HepG2 (cell line): ENCODE results near the gene SAP30. TPM values are rescaled to one million over a fixed set of nuclear protein-coding genes. Genes with fewer than 3 reads are reported as not detected.
A peak's percentile ranks its signal among the peaks of the same experiment; 100 is the strongest.

Source experiments
- ATM ChIP-seq: fragments of 450-650 bp; IDR thresholded peaks from 2 replicates; pipeline ENCODE4 v1.7.1; 2017; ENCODE audit warnings: mild to moderate bottlenecking, borderline replicate concordance
- CBX1 ChIP-seq: IDR thresholded peaks from one replicate; pipeline ENCODE4 v1.6.1; 2016; ENCODE audit warnings: antibody characterized with exemption, low read depth
- HNF4A ChIP-seq: sonication (generic); formaldehyde crosslinking; IDR thresholded peaks from 2 replicates; pipeline ENCODE4 v1.4.0; 2020; ENCODE audit warnings: missing genetic modification reagents
- MXD1 ChIP-seq: sonication (generic); formaldehyde crosslinking; IDR thresholded peaks from 2 replicates; pipeline ENCODE4 v1.4.0; 2020; ENCODE audit warnings: mild to moderate bottlenecking, missing genetic modification reagents
- NONO ChIP-seq, 2 experiments: fragments of 450-650 bp in 1 of 2; sonication (generic) in 1 of 2; formaldehyde crosslinking in 1 of 2; IDR thresholded peaks in 1 of 2; conservative IDR thresholded peaks in 1 of 2; 2 replicates each; pipeline versions ENCODE4 v1.6.1 to v1.8.0; 2017 to 2022; ENCODE audit warnings: mild to moderate bottlenecking in 1 of 2, missing genetic modification reagents in 1 of 2, moderate library complexity in 1 of 2
- RXRA ChIP-seq: sonication (generic); formaldehyde crosslinking; IDR thresholded peaks from 2 replicates; pipeline ENCODE4 v1.5.1; 2020; ENCODE audit warnings: missing genetic modification reagents
- SRF ChIP-seq: IDR thresholded peaks from 2 replicates; pipeline ENCODE4 v1.6.1; 2011; ENCODE audit warnings: mild to moderate bottlenecking, low read depth, low read length, moderate library complexity
- ZBTB44 ChIP-seq: sonication (generic); formaldehyde crosslinking; IDR thresholded peaks from 2 replicates; pipeline ENCODE4 v1.4.0; 2020; ENCODE audit warnings: missing genetic modification reagents
- ZGPAT ChIP-seq: IDR thresholded peaks from 2 replicates; pipeline ENCODE4 v1.6.1; 2016; ENCODE audit warnings: mild to moderate bottlenecking
- ZKSCAN5 ChIP-seq: sonication (generic); formaldehyde crosslinking; IDR thresholded peaks from 2 replicates; pipeline ENCODE4 v1.5.1; 2020; ENCODE audit warnings: mild to moderate bottlenecking, missing genetic modification reagents
- ZNF143 ChIP-seq: sonication (generic); formaldehyde crosslinking; IDR thresholded peaks from 2 replicates; pipeline ENCODE4 v1.4.0; 2020; ENCODE audit warnings: missing genetic modification reagents
- ZNF256 ChIP-seq: sonication (generic); formaldehyde crosslinking; conservative IDR thresholded peaks from 2 replicates; pipeline ENCODE4 v1.4.0; 2020; ENCODE audit warnings: missing genetic modification reagents
- ZNF44 ChIP-seq: sonication (generic); formaldehyde crosslinking; IDR thresholded peaks from 2 replicates; pipeline ENCODE4 v1.5.1; 2020; ENCODE audit warnings: mild to moderate bottlenecking, missing genetic modification reagents
- ZNF577 ChIP-seq: sonication (generic); formaldehyde crosslinking; IDR thresholded peaks from 2 replicates; pipeline ENCODE4 v1.4.0; 2020; ENCODE audit warnings: mild to moderate bottlenecking, low read depth, missing genetic modification reagents, borderline replicate concordance
- ZNF598 ChIP-seq: sonication (generic); formaldehyde crosslinking; IDR thresholded peaks from 2 replicates; pipeline ENCODE4 v1.5.1; 2020; ENCODE audit warnings: mild to moderate bottlenecking, missing genetic modification reagents, borderline replicate concordance
- ZNF776 ChIP-seq: sonication (generic); formaldehyde crosslinking; IDR thresholded peaks from 2 replicates; pipeline ENCODE4 v1.4.0; 2020; ENCODE audit warnings: mild to moderate bottlenecking, missing genetic modification reagents
- ZSCAN30 ChIP-seq: sonication (generic); formaldehyde crosslinking; IDR thresholded peaks from 2 replicates; pipeline ENCODE4 v1.5.0; 2020; ENCODE audit warnings: mild to moderate bottlenecking, missing genetic modification reagents
- polyA plus RNA-seq, 8 experiments: library from polyadenylated mRNA; depleted of rRNA in 3 of 8; stranded (reverse) in 7 of 8; unstranded in 1 of 8; fragments of >200 nt; fragmentation: Illumina TruSeq in 4 of 8; extraction: Trizol in 4 of 8; gene quantifications; 2 replicates each; pipeline versions ENCODE4 v1.2.1 to v1.2.3, GENCODE V29; 2011 to 2016; ENCODE audit warnings: low read depth in 4 of 8, missing spikeins in 1 of 8, mixed read lengths in 1 of 8; ENCODE audit not compliant: insufficient read depth in 1 of 8
- total RNA-seq, 5 experiments: library from RNA; depleted of rRNA; stranded (reverse); fragments of >200 nt; fragmentation: Illumina TruSeq; extraction: Trizol; gene quantifications; 2 replicates each; pipeline ENCODE4 v1.2.3, GENCODE V29; 2016; ENCODE audit warnings: low read depth in 1 of 5
- TF ChIP-seq, protein P1 (sequence below): sonication (generic); formaldehyde crosslinking; IDR thresholded peaks from 2 replicates; pipeline ENCODE4 v1.4.0; 2020; ENCODE audit warnings: missing genetic modification reagents
- TF ChIP-seq, protein P2 (sequence below): fragments of 450-650 bp; IDR thresholded peaks from 2 replicates; pipeline ENCODE4 v1.6.1; 2017; ENCODE audit warnings: mild to moderate bottlenecking
- TF ChIP-seq, protein P3 (sequence below): sonication (generic); formaldehyde crosslinking; IDR thresholded peaks from 2 replicates; pipeline ENCODE4 v1.8.1; 2023; ENCODE audit warnings: mild to moderate bottlenecking, moderate library complexity, missing genetic modification reagents

SAP30 gene
- total and polyA plus RNA-seq, 2 of the 13 experiments (the other 11 are each of a cell fraction or from before 2014, with no cell fraction given): 14.2 to 25.1 TPM

DNA sequence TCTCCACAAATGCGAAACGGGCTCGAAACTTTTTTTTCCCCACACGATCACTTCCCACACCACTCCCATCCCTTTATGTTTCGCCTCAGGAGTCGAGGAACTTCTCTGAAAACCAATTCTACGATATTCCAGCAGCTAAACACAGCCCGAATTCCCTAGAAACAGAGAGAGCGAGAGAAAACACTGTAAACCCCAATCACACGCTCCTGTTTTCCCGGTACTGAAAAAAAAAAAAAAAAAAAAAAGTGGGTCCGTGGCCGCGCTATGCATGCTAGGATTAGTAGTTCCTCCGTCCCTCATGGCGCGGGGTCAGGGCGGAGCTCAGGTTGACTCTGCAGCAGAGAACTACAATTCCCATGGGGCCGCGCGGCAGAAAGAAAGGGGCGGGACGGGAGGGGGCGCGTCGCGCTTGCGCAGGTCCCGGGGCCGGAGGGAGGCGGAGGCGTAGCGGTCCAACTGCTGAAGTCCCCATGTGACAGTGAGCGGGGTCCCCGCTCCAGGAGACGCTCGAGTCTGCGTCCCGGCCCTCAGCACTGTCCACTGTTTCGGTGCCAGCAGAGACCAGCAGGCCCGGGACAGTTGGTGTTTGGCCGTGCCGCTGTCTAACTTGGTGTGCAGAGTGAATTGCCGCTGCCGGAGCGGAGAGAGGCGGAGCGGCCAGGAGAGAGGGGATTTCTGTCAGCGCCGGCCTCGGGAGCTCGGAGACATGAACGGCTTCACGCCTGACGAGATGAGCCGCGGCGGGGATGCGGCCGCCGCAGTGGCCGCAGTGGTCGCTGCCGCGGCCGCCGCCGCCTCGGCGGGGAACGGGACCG, at the start of gene SAP30 (continued):
- TF ChIP-seq, protein P1, sequence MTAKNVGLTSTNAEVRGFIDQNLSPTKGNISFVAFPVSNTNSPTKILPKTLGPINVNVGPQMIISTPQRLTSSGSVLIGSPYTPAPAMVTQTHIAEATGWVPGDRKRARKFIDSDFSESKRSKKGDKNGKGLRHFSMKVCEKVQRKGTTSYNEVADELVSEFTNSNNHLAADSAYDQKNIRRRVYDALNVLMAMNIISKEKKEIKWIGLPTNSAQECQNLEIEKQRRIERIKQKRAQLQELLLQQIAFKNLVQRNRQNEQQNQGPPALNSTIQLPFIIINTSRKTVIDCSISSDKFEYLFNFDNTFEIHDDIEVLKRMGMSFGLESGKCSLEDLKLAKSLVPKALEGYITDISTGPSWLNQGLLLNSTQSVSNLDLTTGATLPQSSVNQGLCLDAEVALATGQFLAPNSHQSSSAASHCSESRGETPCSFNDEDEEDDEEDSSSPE (CRISPR knock-in tag): peak; percentile 75
- no peak for TF ChIP-seq ZNF256 (CRISPR knock-in tag)
- peak; percentile 31; the same call in 1 of the 2 replicates for TF ChIP-seq ZNF776
- peak; percentile 60; the same call in 1 of the 2 replicates for TF ChIP-seq ZGPAT (CRISPR knock-in tag)
- TF ChIP-seq NONO (IDR thresholded peaks at IDR 0.05): no peak
- peak; percentile 60 for TF ChIP-seq NONO (CRISPR knock-in tag; conservative IDR thresholded peaks at IDR 0.05)
- no peak; the same call in 1 of the 2 replicates for TF ChIP-seq ZKSCAN5 (CRISPR knock-in tag)
- TF ChIP-seq ZBTB44 (CRISPR knock-in tag): no peak
- no peak for TF ChIP-seq ATM
- TF ChIP-seq ZNF598: no peak
- TF ChIP-seq RXRA (CRISPR knock-in tag): 0 out of 2 replicates have a peak, but pooled peaks have one; percentile 29
- TF ChIP-seq ZNF44: no peak
- TF ChIP-seq SRF: no peak
- TF ChIP-seq, protein P2, sequence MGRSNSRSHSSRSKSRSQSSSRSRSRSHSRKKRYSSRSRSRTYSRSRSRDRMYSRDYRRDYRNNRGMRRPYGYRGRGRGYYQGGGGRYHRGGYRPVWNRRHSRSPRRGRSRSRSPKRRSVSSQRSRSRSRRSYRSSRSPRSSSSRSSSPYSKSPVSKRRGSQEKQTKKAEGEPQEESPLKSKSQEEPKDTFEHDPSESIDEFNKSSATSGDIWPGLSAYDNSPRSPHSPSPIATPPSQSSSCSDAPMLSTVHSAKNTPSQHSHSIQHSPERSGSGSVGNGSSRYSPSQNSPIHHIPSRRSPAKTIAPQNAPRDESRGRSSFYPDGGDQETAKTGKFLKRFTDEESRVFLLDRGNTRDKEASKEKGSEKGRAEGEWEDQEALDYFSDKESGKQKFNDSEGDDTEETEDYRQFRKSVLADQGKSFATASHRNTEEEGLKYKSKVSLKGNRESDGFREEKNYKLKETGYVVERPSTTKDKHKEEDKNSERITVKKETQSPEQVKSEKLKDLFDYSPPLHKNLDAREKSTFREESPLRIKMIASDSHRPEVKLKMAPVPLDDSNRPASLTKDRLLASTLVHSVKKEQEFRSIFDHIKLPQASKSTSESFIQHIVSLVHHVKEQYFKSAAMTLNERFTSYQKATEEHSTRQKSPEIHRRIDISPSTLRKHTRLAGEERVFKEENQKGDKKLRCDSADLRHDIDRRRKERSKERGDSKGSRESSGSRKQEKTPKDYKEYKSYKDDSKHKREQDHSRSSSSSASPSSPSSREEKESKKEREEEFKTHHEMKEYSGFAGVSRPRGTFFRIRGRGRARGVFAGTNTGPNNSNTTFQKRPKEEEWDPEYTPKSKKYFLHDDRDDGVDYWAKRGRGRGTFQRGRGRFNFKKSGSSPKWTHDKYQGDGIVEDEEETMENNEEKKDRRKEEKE: no peak
- no peak; the same call in 1 of the 2 replicates for TF ChIP-seq ZSCAN30 (CRISPR knock-in tag)
- TF ChIP-seq CBX1: no peak
- peak; percentile 91 for TF ChIP-seq ZNF143 (CRISPR knock-in tag)
- peak; percentile 75; the same call in 1 of the 2 replicates for TF ChIP-seq MXD1
- TF ChIP-seq, protein P3, sequence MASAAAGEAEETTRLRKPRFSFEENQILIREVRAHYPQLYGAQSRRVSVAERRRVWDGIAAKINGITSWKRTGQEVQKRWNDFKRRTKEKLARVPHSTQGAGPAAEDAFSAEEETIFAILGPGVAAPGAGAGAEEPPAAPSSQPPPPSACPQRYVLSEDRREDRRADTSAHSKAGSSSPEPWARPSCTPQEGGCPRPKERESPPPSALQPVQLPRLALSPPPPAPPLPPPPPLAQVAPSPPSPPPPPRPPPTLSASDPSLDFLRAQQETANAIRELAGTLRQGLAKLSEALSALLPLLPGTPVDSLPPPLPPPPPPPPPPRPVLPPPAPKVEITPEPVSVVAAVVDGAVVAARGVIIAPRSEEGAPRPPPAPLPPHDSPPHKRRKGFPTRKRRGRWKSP (CRISPR knock-in tag): no peak; the same call in 1 of the 2 replicates
- peak; percentile 28; the same call in 1 of the 2 replicates for TF ChIP-seq HNF4A
- no peak; the same call in 1 of the 2 replicates for TF ChIP-seq ZNF577 (CRISPR knock-in tag)
